Neural cell (in vitro differentiated cells): ENCODE results near the gene FAM219A. TPM values are rescaled to one million over a fixed set of nuclear protein-coding genes. Genes with fewer than 3 reads are reported as not detected.

Experiments
- H2AFZ ChIP-seq: fragments of 200-600, 300-800 bp; sonication (generic), shearing (Covaris generic); 2 replicates; pipeline ENCODE4 v1.6.0; 2014; ENCODE audit warnings: low read depth, mild to moderate bottlenecking, antibody characterized with exemption, low read length, moderate library complexity
- H3F3A ChIP-seq: fragments of 200-600 bp; shearing (Covaris generic); 2 replicates; pipeline ENCODE4 v1.6.1; 2016; ENCODE audit warnings: mild to moderate bottlenecking, moderate library complexity, mixed read lengths, antibody characterized with exemption, low read length; ENCODE audit not compliant: insufficient read depth, poor library complexity, severe bottlenecking
- H3K27ac ChIP-seq: fragments of 200-600, 300-800 bp; sonication (generic), shearing (Covaris generic); 2 replicates; pipeline ENCODE4 v1.5.1; 2014; ENCODE audit warnings: mild to moderate bottlenecking, low read length, moderate library complexity
- H3K27me3 ChIP-seq: fragments of 300-800, 200-600 bp; sonication (generic), shearing (Covaris generic); 2 replicates; pipeline ENCODE4 v1.6.0; 2014; ENCODE audit warnings: mild to moderate bottlenecking, low read depth, low read length, moderate library complexity; ENCODE audit not compliant: insufficient read depth
- H3K36me3 ChIP-seq: fragments of 300-800, 200-600 bp; sonication (generic), shearing (Covaris generic); 2 replicates; pipeline ENCODE4 v1.5.1; 2014; ENCODE audit warnings: mild to moderate bottlenecking, antibody characterized with exemption, low read length, moderate library complexity; ENCODE audit not compliant: insufficient read depth
- H3K4me2 ChIP-seq: fragments of 300-800, 200-600 bp; sonication (generic), shearing (Covaris generic); 2 replicates; pipeline ENCODE4 v1.6.0; 2014; ENCODE audit warnings: mild to moderate bottlenecking, low read length
- H3K4me3 ChIP-seq: fragments of 300-800, 200-600 bp; sonication (generic), shearing (Covaris generic); 2 replicates; pipeline ENCODE4 v1.5.1; 2014; ENCODE audit warnings: mild to moderate bottlenecking, low read length, moderate library complexity
- H3K79me2 ChIP-seq: fragments of 200-600 bp; shearing (Covaris generic); replicated peaks from 2 replicates; pipeline ENCODE4 v1.6.0; 2014; ENCODE audit warnings: mild to moderate bottlenecking, low read length, moderate library complexity; ENCODE audit not compliant: insufficient read depth
- H3K9ac ChIP-seq: fragments of 300-800, 200-600 bp; sonication (generic), shearing (Covaris generic); 2 replicates; pipeline ENCODE4 v1.6.1; 2016; ENCODE audit warnings: mild to moderate bottlenecking, low read length, mixed read lengths
- H3K9me2 ChIP-seq: fragments of 200-600 bp; shearing (Covaris generic); 2 replicates; pipeline ENCODE4 v1.6.1; 2016; ENCODE audit warnings: mild to moderate bottlenecking, low read length, mixed read lengths; ENCODE audit not compliant: insufficient read depth
- H3K9me3 ChIP-seq: fragments of 200-600, 300-800 bp; sonication (generic), shearing (Covaris generic); 2 replicates; pipeline ENCODE4 v1.6.1; 2016; ENCODE audit warnings: mild to moderate bottlenecking, mixed run types, low read length, moderate library complexity, mixed read lengths
- H4K20me1 ChIP-seq: fragments of 200-600 bp; shearing (Covaris generic); 2 replicates; pipeline ENCODE4 v1.6.1; 2016; ENCODE audit warnings: mild to moderate bottlenecking, mixed run types; ENCODE audit not compliant: insufficient read depth
- EP300 ChIP-seq: fragments of 450-650 bp; conservative IDR thresholded peaks from 2 replicates; pipeline ENCODE4 v1.6.1; 2014; ENCODE audit warnings: antibody characterized with exemption, mild to moderate bottlenecking, moderate library complexity; ENCODE audit not compliant: poor library complexity, severe bottlenecking
- EZH2 ChIP-seq: fragments of 200-600, 300-800 bp; shearing (Covaris generic), sonication (generic); IDR thresholded peaks from 2 replicates; pipeline ENCODE4 v1.6.1; 2014; ENCODE audit warnings: antibody characterized with exemption, low read length, borderline replicate concordance, mild to moderate bottlenecking; ENCODE audit not compliant: insufficient read depth, poor library complexity, severe bottlenecking
- MXI1 ChIP-seq: fragments of 450-650 bp; conservative IDR thresholded peaks from 2 replicates; pipeline ENCODE4 v1.6.1; 2014; ENCODE audit warnings: antibody characterized with exemption, mild to moderate bottlenecking; ENCODE audit not compliant: poor library complexity, severe bottlenecking
- POLR2AphosphoS5 ChIP-seq: IDR thresholded peaks from 2 replicates; pipeline ENCODE4 v1.6.1; 2012
- RAD21 ChIP-seq: fragments of 450-650 bp; conservative IDR thresholded peaks from 2 replicates; pipeline ENCODE4 v1.6.1; 2014; ENCODE audit warnings: antibody characterized with exemption, mild to moderate bottlenecking, moderate library complexity
- REST ChIP-seq: IDR thresholded peaks from 2 replicates; pipeline ENCODE4 v1.6.1; 2012; ENCODE audit warnings: borderline replicate concordance
- SMC3 ChIP-seq: fragments of 450-650 bp; conservative IDR thresholded peaks from 2 replicates; pipeline ENCODE4 v1.6.1; 2014; ENCODE audit warnings: antibody characterized with exemption, mild to moderate bottlenecking, moderate library complexity; ENCODE audit not compliant: poor library complexity
- TAF1 ChIP-seq: IDR thresholded peaks from 2 replicates; pipeline ENCODE4 v1.6.1; 2012; ENCODE audit warnings: low read depth
- polyA plus RNA-seq: library from polyadenylated mRNA; depleted of rRNA; stranded (reverse); fragments of >200 nt; gene quantifications from 2 replicates; pipeline ENCODE4 v1.2.3, GENCODE V29; 2014
- TF ChIP-seq, protein P1 (sequence below): fragments of 450-650 bp; IDR thresholded peaks from 2 replicates; pipeline ENCODE4 v1.5.1; 2014; ENCODE audit warnings: antibody characterized with exemption, mild to moderate bottlenecking, moderate library complexity; ENCODE audit not compliant: poor library complexity, severe bottlenecking

FAM219A gene
- polyA plus RNA-seq, 1 donor from 2014 or later: 56.6 TPM

DNA sequence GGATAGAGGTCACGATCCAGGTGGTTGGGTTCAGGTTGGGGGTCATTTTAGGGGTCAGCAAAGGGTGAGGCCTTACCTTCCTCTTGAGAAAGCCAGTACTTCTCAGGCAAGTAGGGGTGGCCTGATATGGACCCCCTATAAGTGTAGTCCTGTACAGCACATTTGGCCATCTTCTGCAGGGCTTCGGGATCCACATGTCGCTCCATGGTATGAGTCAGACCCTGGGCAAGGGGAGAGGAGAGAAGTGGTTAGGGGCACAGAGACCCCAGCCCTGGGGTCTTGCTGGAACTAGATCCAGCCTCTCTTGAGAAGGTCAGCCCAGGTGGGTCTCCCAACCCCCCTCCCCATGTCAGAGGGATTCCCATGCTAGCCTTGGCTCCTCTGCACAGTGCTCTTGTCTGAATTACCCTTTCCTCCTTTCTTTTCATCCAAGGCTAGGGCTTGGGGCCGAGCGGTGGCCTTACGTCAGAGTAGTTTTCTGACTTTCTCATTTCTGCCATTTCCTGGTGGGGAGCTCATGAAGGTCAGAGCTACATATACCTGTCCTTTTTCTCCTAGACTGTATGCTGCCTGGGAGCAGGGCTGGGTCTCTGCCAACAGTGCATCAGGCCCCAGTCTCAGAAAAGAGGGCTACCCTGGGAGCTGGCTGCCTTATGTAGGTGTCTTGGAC, 72.7 kb downstream of the FAM219A start:
- Histone ChIP-seq H3K36me3 (no peaks in the 10 kb centered on the region), H3K79me2 (no peaks in the 10 kb centered on the region), H3K4me2 (no peak overlapping the region), H3K9me3 (no peaks in the 10 kb centered on the region), H4K20me1 (no peaks in the 10 kb centered on the region), H3K9ac (no peak overlapping the region), H3K27me3 (peaks cover 10% of the 10 kb centered on the region), H3K9me2 (no peaks in the 10 kb centered on the region), H3K4me3 (no peak overlapping the region), H2AFZ (no peak overlapping the region), H3K27ac (no peak overlapping the region), H3F3A (no peaks in the 10 kb centered on the region)
- TF ChIP-seq SMC3: no peak
- TF ChIP-seq POLR2AphosphoS5: no peak
- TF ChIP-seq, protein P1, sequence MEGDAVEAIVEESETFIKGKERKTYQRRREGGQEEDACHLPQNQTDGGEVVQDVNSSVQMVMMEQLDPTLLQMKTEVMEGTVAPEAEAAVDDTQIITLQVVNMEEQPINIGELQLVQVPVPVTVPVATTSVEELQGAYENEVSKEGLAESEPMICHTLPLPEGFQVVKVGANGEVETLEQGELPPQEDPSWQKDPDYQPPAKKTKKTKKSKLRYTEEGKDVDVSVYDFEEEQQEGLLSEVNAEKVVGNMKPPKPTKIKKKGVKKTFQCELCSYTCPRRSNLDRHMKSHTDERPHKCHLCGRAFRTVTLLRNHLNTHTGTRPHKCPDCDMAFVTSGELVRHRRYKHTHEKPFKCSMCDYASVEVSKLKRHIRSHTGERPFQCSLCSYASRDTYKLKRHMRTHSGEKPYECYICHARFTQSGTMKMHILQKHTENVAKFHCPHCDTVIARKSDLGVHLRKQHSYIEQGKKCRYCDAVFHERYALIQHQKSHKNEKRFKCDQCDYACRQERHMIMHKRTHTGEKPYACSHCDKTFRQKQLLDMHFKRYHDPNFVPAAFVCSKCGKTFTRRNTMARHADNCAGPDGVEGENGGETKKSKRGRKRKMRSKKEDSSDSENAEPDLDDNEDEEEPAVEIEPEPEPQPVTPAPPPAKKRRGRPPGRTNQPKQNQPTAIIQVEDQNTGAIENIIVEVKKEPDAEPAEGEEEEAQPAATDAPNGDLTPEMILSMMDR: no peak
- TF ChIP-seq MXI1: no peak
- TF ChIP-seq TAF1: no peak
- no peak for TF ChIP-seq EZH2
- no peak for TF ChIP-seq RAD21
- TF ChIP-seq REST: no peak
- TF ChIP-seq EP300: no peak

DNA sequence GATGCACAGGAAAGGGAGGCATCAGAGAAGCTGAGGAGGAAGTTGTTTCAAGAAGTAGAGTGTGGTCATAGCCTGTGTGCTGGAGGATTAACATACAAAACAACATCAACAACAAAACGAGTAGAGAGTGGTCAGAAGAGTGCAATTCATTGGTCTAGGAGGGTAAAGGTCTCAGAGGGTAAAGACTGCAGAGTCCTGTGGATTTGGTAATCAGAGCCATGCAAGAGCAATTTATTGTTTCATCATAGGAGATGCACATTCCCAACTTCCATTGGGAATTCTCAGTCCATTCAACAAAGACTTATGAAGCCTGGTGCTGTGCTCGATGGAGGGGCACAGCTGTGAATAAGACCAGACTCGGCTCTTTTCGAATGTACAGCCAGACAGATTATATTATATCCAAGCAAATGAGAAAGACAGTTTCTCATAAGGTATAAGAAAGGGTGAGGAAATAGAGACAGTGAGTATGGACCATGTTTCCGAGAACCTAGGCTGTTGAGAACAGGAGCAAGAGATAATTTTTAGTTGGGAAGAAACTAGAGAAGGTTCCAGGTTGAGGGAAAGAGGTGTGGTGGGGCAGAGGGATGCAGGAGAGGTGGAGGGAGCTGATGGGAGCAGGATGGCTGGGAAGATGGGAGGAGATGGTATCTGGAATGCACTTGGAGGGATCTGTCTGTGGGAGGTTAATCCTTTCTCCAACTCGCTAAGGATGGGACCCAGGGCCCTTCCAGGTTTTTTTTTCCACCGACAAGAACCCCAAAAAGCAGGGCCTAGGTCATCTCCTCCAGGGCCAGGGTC, 73.8 kb downstream of the FAM219A start:
- H3K4me3 ChIP-seq: no peak overlapping the region

More for the DNA sequence above, 73.8 kb downstream of the FAM219A start:
- H3K27ac ChIP-seq: no peak overlapping the region
- H2AFZ ChIP-seq: no peak overlapping the region
- no peaks in the 10 kb centered on the region for H4K20me1 ChIP-seq
- H3K27me3 ChIP-seq: peaks cover 21% of the 10 kb centered on the region
- H3F3A ChIP-seq: no peaks in the 10 kb centered on the region
- no peaks in the 10 kb centered on the region for H3K9me3 ChIP-seq
- H3K36me3 ChIP-seq: no peaks in the 10 kb centered on the region
- no peak overlapping the region for H3K4me2 ChIP-seq
- H3K79me2 ChIP-seq: no peaks in the 10 kb centered on the region
- H3K9ac ChIP-seq: no peak overlapping the region
- no peaks in the 10 kb centered on the region for H3K9me2 ChIP-seq
- TF ChIP-seq EZH2: no peak
- no peak for TF ChIP-seq SMC3
- no peak for TF ChIP-seq EP300
